Measurements from ENCODE around the gene FAM53B.

GRCh38 chr10:124763267-124763666, 19.1 kb upstream of the FAM53B start:
- TF ChIP-seq CTCF (IDR thresholded peaks at IDR 0.05) (no peak), POLR2A (IDR thresholded peaks at IDR 0.05) (no peak), POLR2AphosphoS5 (IDR thresholded peaks at IDR 0.05) (no peak)
